Adipocyte (in vitro differentiated cells): ENCODE data around the gene SATB1.
A peak's percentile ranks its signal among the peaks of the same experiment; 100 is the strongest.

Experiments used
- DNase-seq: peaks from one replicate; pipeline ENCODE4 v3.0.0-alpha.2; 2015; ENCODE audit warnings: low read depth
- H3K27me3 ChIP-seq: replicated peaks from 2 replicates; pipeline ENCODE4 v1.7.0; 2013; ENCODE audit warnings: mild to moderate bottlenecking, low read length, moderate library complexity; ENCODE audit not compliant: control insufficient read depth, insufficient read depth
- H3K36me3 ChIP-seq: 2 replicates; pipeline ENCODE4 v1.7.0; 2013; ENCODE audit warnings: low read length, mild to moderate bottlenecking, moderate library complexity; ENCODE audit not compliant: control insufficient read depth, insufficient read depth, severe bottlenecking
- H3K4me1 ChIP-seq: 2 replicates; pipeline ENCODE4 v1.7.0; 2013; ENCODE audit warnings: mild to moderate bottlenecking, low read length, moderate library complexity; ENCODE audit not compliant: control insufficient read depth, insufficient read depth
- H3K4me3 ChIP-seq: 2 replicates; pipeline ENCODE4 v1.7.0; 2013; ENCODE audit warnings: mild to moderate bottlenecking, low read length, moderate library complexity
- H3K9ac ChIP-seq: 2 replicates; pipeline ENCODE4 v1.7.0; 2013; ENCODE audit warnings: mild to moderate bottlenecking, low read length, moderate library complexity
- H3K9me3 ChIP-seq: 2 replicates; pipeline ENCODE4 v1.7.0; 2013; ENCODE audit warnings: mild to moderate bottlenecking, low read length, moderate library complexity; ENCODE audit not compliant: control insufficient read depth

SATB1 gene

DNA sequence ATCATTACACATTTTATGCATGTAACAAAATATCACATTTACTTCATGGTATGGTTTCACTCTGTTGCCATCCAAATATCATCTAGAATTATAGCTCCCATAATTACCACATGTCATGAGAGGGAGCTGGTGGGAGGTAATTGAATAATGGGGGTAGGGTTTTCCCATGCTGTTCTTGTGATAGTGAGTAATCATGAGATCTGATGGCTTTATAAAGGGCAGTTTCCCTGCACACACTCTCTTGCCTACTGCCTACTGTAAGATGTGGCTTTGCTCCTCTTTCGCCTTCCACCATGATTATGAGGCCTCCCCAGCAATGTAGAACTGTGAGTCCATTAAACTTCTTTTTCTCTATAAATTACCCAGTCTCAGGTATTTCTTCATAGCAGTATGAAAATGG, 123.4 kb downstream of the SATB1 start:
- no peaks in the 10 kb centered on the region for H3K36me3 ChIP-seq
- no peak overlapping the region for H3K4me3 ChIP-seq
- peaks cover 13% of the 10 kb centered on the region for H3K9me3 ChIP-seq
- H3K27me3 ChIP-seq: no peaks in the 10 kb centered on the region
- no peak for DNase-seq
- H3K9ac ChIP-seq: no peak overlapping the region
- peaks cover 31% of the 10 kb centered on the region for H3K4me1 ChIP-seq

DNA sequence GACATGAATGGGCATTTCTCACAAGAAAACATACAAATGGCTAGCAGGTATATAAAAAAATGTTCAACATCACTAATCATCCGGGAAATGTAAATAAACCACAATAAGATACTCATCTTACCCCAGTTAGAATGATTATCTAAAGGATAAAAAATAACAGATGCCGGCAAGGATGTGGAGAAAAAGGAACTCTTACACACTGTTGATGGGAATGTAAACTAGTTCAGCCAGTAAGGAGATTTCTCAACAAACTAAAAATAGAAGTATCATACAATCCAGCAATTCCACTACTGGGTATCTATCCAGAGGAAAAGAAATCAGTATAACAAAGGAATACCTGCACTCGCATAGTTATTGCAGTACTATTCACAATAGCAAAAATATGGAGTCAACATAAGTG, 124.2 kb downstream of the SATB1 start:
- H3K4me1 ChIP-seq: peaks cover 31% of the 10 kb centered on the region
- H3K4me3 ChIP-seq: no peak overlapping the region
- H3K9me3 ChIP-seq: peaks cover 16% of the 10 kb centered on the region
- no peaks in the 10 kb centered on the region for H3K36me3 ChIP-seq
- DNase-seq: peak; percentile 13
- H3K9ac ChIP-seq: no peak overlapping the region
- H3K27me3 ChIP-seq: no peaks in the 10 kb centered on the region

DNA sequence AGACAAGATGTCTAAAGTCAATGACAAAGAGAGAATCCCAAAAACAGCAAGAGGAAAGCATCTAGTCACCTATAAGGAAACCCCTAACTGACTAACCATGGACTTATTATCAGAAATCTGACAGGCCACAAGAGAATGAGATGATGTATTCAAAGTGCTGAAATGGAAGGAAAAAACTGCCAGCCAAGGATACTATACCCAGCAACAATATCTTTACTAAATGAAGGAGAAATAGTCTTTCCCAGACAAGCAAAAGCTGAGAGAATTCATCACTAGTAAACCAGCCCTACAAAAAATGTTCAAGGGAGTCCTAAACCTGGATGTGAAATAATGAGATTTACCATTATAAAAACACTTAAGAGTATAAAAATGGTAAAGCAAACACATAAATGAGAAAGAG, 128.0 kb downstream of the SATB1 start:
- Histone ChIP-seq H3K4me1 (peaks cover 14% of the 10 kb centered on the region), H3K27me3 (no peaks in the 10 kb centered on the region), H3K9me3 (peaks cover 18% of the 10 kb centered on the region), H3K4me3 (peak overlapping the region; percentile 16), H3K36me3 (no peaks in the 10 kb centered on the region), H3K9ac (no peak overlapping the region)
- no peak for DNase-seq
